Measurements from ENCODE around the gene SUPT5H.

DNA sequence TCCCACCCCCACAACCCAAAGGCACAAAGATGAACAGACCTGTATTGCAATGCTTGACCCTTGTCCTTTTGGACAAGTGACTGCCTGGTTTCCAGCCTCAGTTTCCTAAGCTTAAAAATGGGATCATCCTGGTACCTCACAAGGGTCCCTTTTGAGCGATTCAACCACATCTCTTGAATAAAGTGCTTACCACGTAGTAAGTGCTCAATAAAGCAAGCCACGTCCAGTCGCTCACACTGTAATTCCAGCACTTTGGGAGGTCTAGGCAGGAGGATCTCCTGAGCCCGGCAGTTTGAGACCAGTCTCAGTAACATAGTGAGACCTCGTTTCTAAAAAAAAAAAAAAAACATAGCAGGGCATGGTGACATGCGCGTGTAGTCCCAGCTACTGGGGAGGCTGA lies 54.5 kb downstream of the SUPT5H start:
- TF ChIP-seq, protein P1, sequence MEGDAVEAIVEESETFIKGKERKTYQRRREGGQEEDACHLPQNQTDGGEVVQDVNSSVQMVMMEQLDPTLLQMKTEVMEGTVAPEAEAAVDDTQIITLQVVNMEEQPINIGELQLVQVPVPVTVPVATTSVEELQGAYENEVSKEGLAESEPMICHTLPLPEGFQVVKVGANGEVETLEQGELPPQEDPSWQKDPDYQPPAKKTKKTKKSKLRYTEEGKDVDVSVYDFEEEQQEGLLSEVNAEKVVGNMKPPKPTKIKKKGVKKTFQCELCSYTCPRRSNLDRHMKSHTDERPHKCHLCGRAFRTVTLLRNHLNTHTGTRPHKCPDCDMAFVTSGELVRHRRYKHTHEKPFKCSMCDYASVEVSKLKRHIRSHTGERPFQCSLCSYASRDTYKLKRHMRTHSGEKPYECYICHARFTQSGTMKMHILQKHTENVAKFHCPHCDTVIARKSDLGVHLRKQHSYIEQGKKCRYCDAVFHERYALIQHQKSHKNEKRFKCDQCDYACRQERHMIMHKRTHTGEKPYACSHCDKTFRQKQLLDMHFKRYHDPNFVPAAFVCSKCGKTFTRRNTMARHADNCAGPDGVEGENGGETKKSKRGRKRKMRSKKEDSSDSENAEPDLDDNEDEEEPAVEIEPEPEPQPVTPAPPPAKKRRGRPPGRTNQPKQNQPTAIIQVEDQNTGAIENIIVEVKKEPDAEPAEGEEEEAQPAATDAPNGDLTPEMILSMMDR (IDR thresholded peaks at IDR 0.05) = no peak
- TF ChIP-seq POLR2A (IDR thresholded peaks at IDR 0.05) (no peak), POLR2AphosphoS5 (IDR thresholded peaks at IDR 0.05) (no peak)

All from prostate gland (tissue), 2 donors.